ENCODE results near the gene CCDC73. TPM values are rescaled to one million over a fixed set of nuclear protein-coding genes. Genes with fewer than 3 reads are reported as not detected.
A peak's percentile ranks its signal among the peaks of the same experiment; 100 is the strongest.

Gene CCDC73
- total RNA-seq, 3 donors from 2014 or later = not detected

DNA sequence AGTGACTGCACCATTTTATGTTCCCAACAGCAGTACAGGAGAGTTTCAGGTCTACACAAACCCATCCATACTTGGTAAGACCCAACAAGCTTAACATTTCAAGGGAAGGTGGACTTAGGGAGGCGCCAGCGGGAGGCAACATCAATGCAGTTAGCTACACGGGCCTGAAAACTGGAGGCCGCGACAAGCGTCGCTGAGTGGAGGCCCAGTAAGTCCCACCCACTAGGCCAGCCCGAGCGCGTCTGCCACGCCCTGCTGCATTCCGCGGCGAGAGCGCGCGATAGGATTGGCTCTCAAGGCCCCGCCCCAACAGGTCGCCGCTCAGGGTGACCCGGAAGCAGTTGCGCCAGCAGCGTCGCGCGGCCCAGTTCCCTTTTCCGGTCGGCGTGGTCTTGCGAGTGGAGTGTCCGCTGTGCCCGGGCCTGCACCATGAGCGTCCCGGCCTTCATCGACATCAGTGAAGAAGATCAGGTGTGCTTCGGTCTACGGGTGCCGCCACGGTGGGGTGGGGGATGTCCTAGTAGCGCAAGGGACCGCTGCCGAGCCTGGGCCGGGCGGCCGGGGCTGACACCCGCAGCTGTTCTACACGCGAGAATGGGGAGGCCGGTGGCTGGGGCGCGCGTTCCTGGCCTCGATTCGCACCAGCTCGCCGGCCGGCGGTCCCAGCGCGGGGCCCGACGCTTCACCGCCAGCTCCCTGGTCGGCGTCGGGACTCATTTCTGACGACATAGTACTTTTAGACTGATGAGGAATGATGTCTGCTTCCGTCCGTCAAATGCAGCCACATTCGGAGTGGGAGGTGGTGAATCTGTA, 210.8 kb downstream of the CCDC73 start, which contains the start of gene EIF3M:
EIF3M (plus strand) TSS at position 373 of the 813 bp plus-strand sequence; CDS start at position 430, 57 bp downstream.
- intact Hi-C loops (cut with DNase I, micrococcal nuclease) = no loop called here
- H3K4me3 ChIP-seq = peak within 1 kb of the TSS; percentile 92
- ATAC-seq (peak; percentile 99), DNase-seq (peak; percentile 97 to 98 (median 98))
- no peaks in the 10 kb centered on the region for H3K9me3 ChIP-seq
- TF ChIP-seq, protein P1, sequence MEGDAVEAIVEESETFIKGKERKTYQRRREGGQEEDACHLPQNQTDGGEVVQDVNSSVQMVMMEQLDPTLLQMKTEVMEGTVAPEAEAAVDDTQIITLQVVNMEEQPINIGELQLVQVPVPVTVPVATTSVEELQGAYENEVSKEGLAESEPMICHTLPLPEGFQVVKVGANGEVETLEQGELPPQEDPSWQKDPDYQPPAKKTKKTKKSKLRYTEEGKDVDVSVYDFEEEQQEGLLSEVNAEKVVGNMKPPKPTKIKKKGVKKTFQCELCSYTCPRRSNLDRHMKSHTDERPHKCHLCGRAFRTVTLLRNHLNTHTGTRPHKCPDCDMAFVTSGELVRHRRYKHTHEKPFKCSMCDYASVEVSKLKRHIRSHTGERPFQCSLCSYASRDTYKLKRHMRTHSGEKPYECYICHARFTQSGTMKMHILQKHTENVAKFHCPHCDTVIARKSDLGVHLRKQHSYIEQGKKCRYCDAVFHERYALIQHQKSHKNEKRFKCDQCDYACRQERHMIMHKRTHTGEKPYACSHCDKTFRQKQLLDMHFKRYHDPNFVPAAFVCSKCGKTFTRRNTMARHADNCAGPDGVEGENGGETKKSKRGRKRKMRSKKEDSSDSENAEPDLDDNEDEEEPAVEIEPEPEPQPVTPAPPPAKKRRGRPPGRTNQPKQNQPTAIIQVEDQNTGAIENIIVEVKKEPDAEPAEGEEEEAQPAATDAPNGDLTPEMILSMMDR (IDR thresholded peaks at IDR 0.05) = no peak
- H3K36me3 ChIP-seq (ENCODE audit: low read depth) = peaks cover 3% of the 10 kb centered on the region
- H3K4me1 ChIP-seq (ENCODE audit: low read depth) = peaks cover 9% of the 10 kb centered on the region

DNA sequence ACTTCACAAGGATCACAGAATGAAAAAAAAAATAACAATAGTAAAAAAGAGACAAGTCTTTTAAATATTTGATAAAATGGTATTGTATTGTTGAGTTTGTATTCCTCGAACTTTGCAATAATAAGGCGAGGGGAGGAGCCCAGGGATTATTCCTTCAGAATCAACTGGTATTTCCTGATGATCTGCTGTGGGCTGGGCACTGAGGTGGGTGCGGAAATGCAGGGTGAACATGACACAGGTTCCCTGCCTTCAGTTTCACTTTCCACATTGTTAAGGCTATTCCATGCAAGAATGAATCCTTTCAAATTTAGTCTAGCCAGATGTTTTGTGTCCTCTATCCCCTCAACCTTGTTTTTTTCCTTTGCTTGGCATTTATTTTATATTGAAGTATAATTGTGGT, 212.9 kb downstream of the CCDC73 start:
- ATAC-seq (peak; percentile 35), DNase-seq (peak in 1 of 3 donors; percentile 11)
- no peak overlapping the region for H3K4me3 ChIP-seq
- intact Hi-C loops (cut with DNase I, micrococcal nuclease) = no loop called here
- TF ChIP-seq, protein P1 (IDR thresholded peaks at IDR 0.05) = no peak
- H3K36me3 ChIP-seq (ENCODE audit: low read depth) = peaks cover 3% of the 10 kb centered on the region
- no peaks in the 10 kb centered on the region for H3K9me3 ChIP-seq
- H3K4me1 ChIP-seq (ENCODE audit: low read depth) = peaks cover 9% of the 10 kb centered on the region

DNA sequence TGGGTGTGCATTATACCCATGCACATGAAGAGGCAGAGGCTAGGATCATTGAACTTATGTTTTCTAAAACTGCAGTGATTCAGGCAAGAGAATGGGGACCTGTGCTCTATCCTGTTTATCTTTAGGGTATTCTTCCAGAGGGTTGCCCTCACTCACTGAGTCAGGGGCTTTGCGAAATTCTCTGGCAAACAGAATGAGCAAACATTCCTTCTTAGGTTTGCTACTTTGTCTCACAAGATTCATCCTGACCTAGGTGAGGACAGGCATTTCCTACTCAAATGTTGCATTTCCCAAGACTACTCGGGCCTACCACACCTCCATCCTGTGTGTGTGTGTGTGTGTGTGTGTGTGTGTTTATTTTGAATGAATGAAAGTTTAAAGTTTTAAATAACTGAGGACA, 213.5 kb downstream of the CCDC73 start:
- no peak for DNase-seq
- intact Hi-C loops (cut with DNase I, micrococcal nuclease) = no loop called here
- TF ChIP-seq, protein P1 (IDR thresholded peaks at IDR 0.05) = no peak

DNA sequence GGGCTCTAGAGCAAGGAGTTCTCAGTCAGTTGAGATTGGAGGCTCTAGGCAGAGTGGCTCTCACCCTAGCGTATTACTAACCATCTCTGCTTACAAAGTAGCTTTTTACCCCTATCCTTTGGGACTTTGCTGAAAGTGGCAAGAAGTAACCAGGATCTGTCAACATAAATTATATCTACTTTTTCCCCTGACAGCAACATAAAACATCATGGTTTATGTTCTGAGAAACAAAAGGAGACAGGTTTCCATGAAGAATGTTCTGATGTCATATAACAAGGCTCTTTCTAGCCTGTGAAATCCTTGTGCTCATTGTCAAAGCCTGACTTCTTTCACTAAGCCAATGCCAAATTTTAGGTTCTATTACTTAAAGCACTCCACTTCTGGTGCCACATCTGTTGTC, 218.0 kb downstream of the CCDC73 start:
- no peaks in the 10 kb centered on the region for H3K4me1 ChIP-seq (ENCODE audit: low read depth)
- DNase-seq (no peak), ATAC-seq (no peak)
- no peak overlapping the region for H3K4me3 ChIP-seq
- no peaks in the 10 kb centered on the region for H3K36me3 ChIP-seq (ENCODE audit: low read depth)
- TF ChIP-seq, protein P1 (IDR thresholded peaks at IDR 0.05) = no peak
- intact Hi-C loops (cut with DNase I, micrococcal nuclease) = no loop called here
- H3K9me3 ChIP-seq = no peaks in the 10 kb centered on the region

More for the DNA sequence above, 213.5 kb downstream of the CCDC73 start:
- Histone ChIP-seq H3K36me3 (ENCODE audit: low read depth) (peaks cover 3% of the 10 kb centered on the region), H3K4me1 (ENCODE audit: low read depth) (peaks cover 9% of the 10 kb centered on the region), H3K9me3 (no peaks in the 10 kb centered on the region), H3K4me3 (no peak overlapping the region)
- no peak for ATAC-seq

DNA sequence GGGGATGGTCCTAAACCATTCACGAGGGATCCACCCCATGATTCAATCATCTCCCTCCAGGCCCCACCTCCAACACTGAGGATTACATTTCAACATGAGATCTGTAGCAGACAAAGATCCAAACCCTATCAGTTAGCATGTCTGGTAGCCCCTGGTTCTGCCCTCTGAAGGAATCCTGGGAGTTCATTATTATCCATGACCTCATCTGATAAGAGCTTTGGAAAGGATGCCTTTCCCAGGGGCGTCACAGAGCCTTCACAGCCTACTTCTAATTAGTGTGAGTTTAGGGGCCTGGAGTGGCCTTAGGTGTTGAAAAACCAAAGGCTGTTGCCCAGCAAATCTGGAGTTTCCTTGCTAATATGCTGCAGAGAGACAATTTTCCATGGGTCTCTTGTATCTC, 219.4 kb downstream of the CCDC73 start:
- Histone ChIP-seq H3K9me3 (no peaks in the 10 kb centered on the region), H3K4me3 (no peak overlapping the region), H3K4me1 (ENCODE audit: low read depth) (no peaks in the 10 kb centered on the region), H3K36me3 (ENCODE audit: low read depth) (no peaks in the 10 kb centered on the region)
- TF ChIP-seq, protein P1 (IDR thresholded peaks at IDR 0.05) = no peak
- intact Hi-C loops (cut with DNase I, micrococcal nuclease) = no loop called here
- DNase-seq (no peak), ATAC-seq (no peak)
